Measurements from ENCODE around the gene ANKS3. TPM values are rescaled to one million over a fixed set of nuclear protein-coding genes. Genes with fewer than 3 reads are reported as not detected.

The ANKS3 gene
- total RNA-seq, 1 experiment from 2014 or later = 25.5 TPM

DNA sequence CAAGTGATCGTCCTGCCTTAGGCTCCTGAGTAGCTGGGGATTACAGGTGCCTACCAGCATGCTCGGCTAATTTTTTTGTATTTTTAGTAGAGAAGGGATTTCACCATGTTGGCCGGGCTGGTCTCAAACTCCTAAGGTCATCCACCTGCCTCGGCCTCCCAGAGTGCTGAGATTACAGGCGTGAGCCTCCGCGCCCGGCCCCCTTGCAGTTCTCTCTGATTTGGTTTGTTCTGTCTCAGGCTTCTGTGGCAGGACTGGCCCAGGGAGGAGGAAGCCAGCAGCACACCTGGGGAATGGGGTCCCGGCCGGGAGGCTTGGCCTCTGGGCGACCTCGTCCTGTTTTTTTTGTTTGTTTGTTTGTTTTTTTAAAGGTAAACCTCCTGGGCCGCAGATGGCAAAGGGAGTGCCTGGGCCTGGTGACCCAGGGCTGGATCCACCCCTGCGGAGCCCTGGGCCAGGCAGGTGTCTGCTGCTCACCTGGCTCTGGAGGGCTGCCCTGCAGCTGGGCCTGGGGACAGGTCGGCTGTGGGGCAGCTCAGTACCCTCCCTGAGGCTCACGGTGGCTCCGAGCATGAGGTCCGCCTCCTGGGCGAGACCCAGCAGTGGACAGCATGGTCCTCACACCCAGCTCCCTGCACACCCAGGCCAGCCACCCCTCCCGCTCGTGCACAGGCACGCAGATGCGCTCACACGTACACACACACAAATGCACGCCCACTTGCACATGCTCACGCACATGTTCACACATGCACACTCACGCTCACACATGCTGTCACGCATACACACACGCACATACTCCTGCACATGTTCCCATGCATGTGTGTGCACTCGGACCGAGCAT, 44.0 kb downstream of the ANKS3 start:
- CTCF ChIA-PET = no interaction called here
- no peaks in the 10 kb centered on the region for H3K9me2 ChIP-seq (ENCODE audit: insufficient read depth)
- no peaks in the 10 kb centered on the region for H3K27me3 ChIP-seq (ENCODE audit: insufficient read depth, low read length)
- H3K9me3 ChIP-seq (ENCODE audit: control insufficient read depth in 1 of 2, insufficient read depth in 1 of 2, low read depth in 1 of 2, low read length in 2 of 2) = no peaks in the 10 kb centered on the region
- H4K20me1 ChIP-seq (ENCODE audit: insufficient read depth) = no peaks in the 10 kb centered on the region
- H3K36me3 ChIP-seq (ENCODE audit: control insufficient read depth in 1 of 2, insufficient read depth in 2 of 2, low read length in 2 of 2) = no peaks in the 10 kb centered on the region; a peak in 1 of 4 replicates
- no peak overlapping the region for H3K27ac ChIP-seq (ENCODE audit: low read depth, low read length)
- H3K9ac ChIP-seq (ENCODE audit: low read length) = no peak overlapping the region
- POLR2A ChIA-PET = no interaction called here
- TSS peak; percentile 4 for BruUV-seq (replicated peaks)
- ATAC-seq (no peak), DNase-seq (ENCODE audit: low read depth, low spot score) (no peak)
- no peaks in the 10 kb centered on the region; the same call in 1 of the 2 replicates for H3K79me2 ChIP-seq (ENCODE audit: insufficient read depth, low read length)
- H3K4me3 ChIP-seq (replicated peaks in 1 of 2; ENCODE audit: low read depth in 1 of 2, low read length in 2 of 2) = no peak overlapping the region
- RAD21 ChIA-PET (ENCODE audit: low non-redundant PET in 1 of 2, low total read pairs in 2 of 2, uncharacterized antibody in 2 of 2, unreplicated experiment in 2 of 2) = no interaction called here
- intact Hi-C loops (cut with micrococcal nuclease) = no loop called here
- no peak overlapping the region for H3K4me2 ChIP-seq (ENCODE audit: low read length)
- H2AFZ ChIP-seq (ENCODE audit: low read depth, low read length, poor library complexity, severe bottlenecking) = no peak overlapping the region
- H3K4me1 ChIP-seq (ENCODE audit: control insufficient read depth in 1 of 2, insufficient read depth in 2 of 2, low read length in 2 of 2) = peaks cover 8 to 16% of the 10 kb centered on the region in 2 experiments; a peak in 2 of 4 replicates
- TF ChIP-seq, protein P1, sequence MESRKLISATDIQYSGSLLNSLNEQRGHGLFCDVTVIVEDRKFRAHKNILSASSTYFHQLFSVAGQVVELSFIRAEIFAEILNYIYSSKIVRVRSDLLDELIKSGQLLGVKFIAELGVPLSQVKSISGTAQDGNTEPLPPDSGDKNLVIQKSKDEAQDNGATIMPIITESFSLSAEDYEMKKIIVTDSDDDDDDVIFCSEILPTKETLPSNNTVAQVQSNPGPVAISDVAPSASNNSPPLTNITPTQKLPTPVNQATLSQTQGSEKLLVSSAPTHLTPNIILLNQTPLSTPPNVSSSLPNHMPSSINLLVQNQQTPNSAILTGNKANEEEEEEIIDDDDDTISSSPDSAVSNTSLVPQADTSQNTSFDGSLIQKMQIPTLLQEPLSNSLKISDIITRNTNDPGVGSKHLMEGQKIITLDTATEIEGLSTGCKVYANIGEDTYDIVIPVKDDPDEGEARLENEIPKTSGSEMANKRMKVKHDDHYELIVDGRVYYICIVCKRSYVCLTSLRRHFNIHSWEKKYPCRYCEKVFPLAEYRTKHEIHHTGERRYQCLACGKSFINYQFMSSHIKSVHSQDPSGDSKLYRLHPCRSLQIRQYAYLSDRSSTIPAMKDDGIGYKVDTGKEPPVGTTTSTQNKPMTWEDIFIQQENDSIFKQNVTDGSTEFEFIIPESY (IDR thresholded peaks at IDR 0.05; ENCODE audit: extremely low read depth, insufficient replicate concordance, low read length) = no peak

DNA sequence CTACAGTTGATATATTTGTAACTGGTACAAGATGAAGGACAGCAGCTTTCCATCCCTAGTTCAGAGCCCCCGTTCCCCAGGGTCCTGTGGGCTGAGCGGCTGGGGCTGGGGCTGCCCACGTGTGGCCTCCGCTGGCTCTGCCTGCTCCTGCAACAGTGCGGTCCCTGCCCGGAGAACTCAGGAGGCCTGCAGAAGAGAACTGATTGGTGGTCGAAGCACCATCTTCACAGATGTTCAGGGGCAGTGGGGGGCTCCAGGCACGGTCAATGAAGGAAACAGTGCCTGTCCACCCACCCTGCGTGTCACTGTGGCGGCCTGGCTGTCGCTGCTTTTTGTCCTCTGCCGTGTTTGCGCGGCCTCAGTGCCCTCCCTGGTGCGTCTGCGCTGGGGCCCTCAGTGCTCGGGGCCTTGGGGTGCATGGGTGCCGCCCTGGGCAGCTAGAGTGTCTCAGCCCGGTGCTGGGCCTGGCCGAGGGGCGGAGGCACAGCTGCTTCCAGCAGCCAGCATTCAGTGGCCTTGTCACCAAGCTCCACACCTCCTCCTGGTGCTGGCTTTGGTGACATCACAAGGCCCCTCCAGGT, 44.9 kb downstream of the ANKS3 start:
- ATAC-seq = no peak
- Histone ChIP-seq H3K4me2 (ENCODE audit: low read length) (no peak overlapping the region), H3K27ac (ENCODE audit: low read depth, low read length) (no peak overlapping the region), H3K36me3 (ENCODE audit: control insufficient read depth in 1 of 2, insufficient read depth in 2 of 2, low read length in 2 of 2) (peaks cover 0 to 3% of the 10 kb centered on the region in 2 experiments; a peak in 1 of 4 replicates), H3K9ac (ENCODE audit: low read length) (no peak overlapping the region), H3K79me2 (ENCODE audit: insufficient read depth, low read length) (no peaks in the 10 kb centered on the region), H3K9me2 (ENCODE audit: insufficient read depth) (no peaks in the 10 kb centered on the region), H3K27me3 (ENCODE audit: insufficient read depth, low read length) (no peaks in the 10 kb centered on the region), H3K4me3 (replicated peaks in 1 of 2; ENCODE audit: low read depth in 1 of 2, low read length in 2 of 2) (no peak overlapping the region), H4K20me1 (ENCODE audit: insufficient read depth) (no peaks in the 10 kb centered on the region), H3K9me3 (ENCODE audit: control insufficient read depth in 1 of 2, insufficient read depth in 1 of 2, low read depth in 1 of 2, low read length in 2 of 2) (no peaks in the 10 kb centered on the region), H3K4me1 (ENCODE audit: control insufficient read depth in 1 of 2, insufficient read depth in 2 of 2, low read length in 2 of 2) (peaks cover 8 to 9% of the 10 kb centered on the region in 2 experiments; a peak in 2 of 4 replicates), H2AFZ (ENCODE audit: low read depth, low read length, poor library complexity, severe bottlenecking) (no peak overlapping the region)
- CTCF ChIA-PET = no interaction called here
- TF ChIP-seq CTCF (IDR thresholded peaks at IDR 0.05 in 2 of 3, conservative IDR thresholded peaks at IDR 0.05 in 1 of 3; ENCODE audit: borderline replicate concordance in 1 of 3, insufficient read depth in 1 of 3, low read depth in 2 of 3, low read length in 2 of 3) (no peak), RAD21 (IDR thresholded peaks at IDR 0.05; ENCODE audit: low read depth) (no peak), CBX3 (IDR thresholded peaks at IDR 0.05; ENCODE audit: low read depth) (no peak), YY1 (IDR thresholded peaks at IDR 0.05; ENCODE audit: extremely low read depth, insufficient replicate concordance, low read depth, low read length) (no peak), ZFX (IDR thresholded peaks at IDR 0.05) (no peak), SRF (IDR thresholded peaks at IDR 0.05; ENCODE audit: low read depth) (no peak)
- no peak for DNase-seq (ENCODE audit: low read depth, low spot score)
- no TSS peak for BruUV-seq (replicated peaks)
- RAD21 ChIA-PET (ENCODE audit: low non-redundant PET in 1 of 2, low total read pairs in 2 of 2, uncharacterized antibody in 2 of 2, unreplicated experiment in 2 of 2) = no interaction called here
- POLR2A ChIA-PET = no interaction called here
- intact Hi-C loops (cut with micrococcal nuclease) = no loop called here
